HCT116 (cell line): ENCODE results near the gene CARMIL1.

ENCODE experiments used
- CEBPB ChIP-seq: IDR thresholded peaks from 2 replicates; pipeline ENCODE4 v1.6.1; 2012; ENCODE audit warnings: low read depth
- CTCF ChIP-seq, 3 experiments: fragments of 200-600 bp in 1 of 3; sonication (generic) in 1 of 3; IDR thresholded peaks in 2 of 3; conservative IDR thresholded peaks in 1 of 3; 2 replicates each; pipeline ENCODE4 v1.5.1; 2012 to 2017; ENCODE audit warnings: low read depth in 2 of 3, low read length in 2 of 3, antibody characterized with exemption in 1 of 3, borderline replicate concordance in 1 of 3, control low read depth in 1 of 3, mild to moderate bottlenecking in 1 of 3, mixed read lengths in 1 of 3, mixed run types in 1 of 3, moderate library complexity in 1 of 3; ENCODE audit not compliant: insufficient read depth in 1 of 3
- EZH2 ChIP-seq: fragments of 200-600 bp; sonication (generic); IDR thresholded peaks from 2 replicates; pipeline ENCODE4 v1.6.1; 2017; ENCODE audit warnings: antibody characterized with exemption, mixed run types
- POLR2AphosphoS5 ChIP-seq: IDR thresholded peaks from 2 replicates; pipeline ENCODE4 v1.6.1; 2011; ENCODE audit warnings: mild to moderate bottlenecking, low read depth, low read length, moderate library complexity
- REST ChIP-seq: IDR thresholded peaks from 2 replicates; pipeline ENCODE4 v1.6.1; 2012; ENCODE audit warnings: low read depth
- SIN3A ChIP-seq: IDR thresholded peaks from 2 replicates; pipeline ENCODE4 v1.6.1; 2012; ENCODE audit warnings: low read depth
- TCF7L2 ChIP-seq: IDR thresholded peaks from 2 replicates; pipeline ENCODE4 v1.7.0; 2011; ENCODE audit warnings: borderline replicate concordance, inconsistent platforms; ENCODE audit not compliant: insufficient read depth, insufficient read length; ENCODE audit errors: extremely low read depth
- ZNF274 ChIP-seq: fragments of 200-500 bp; sonication (Bioruptor generic); IDR thresholded peaks from 2 replicates; pipeline ENCODE4 v1.6.1; 2014; ENCODE audit warnings: mild to moderate bottlenecking, low read depth, low read length, inconsistent platforms

- TF ChIP-seq POLR2AphosphoS5 (no peak), REST (no peak), CTCF (IDR thresholded peaks at IDR 0.05 in 2 of 3, conservative IDR thresholded peaks at IDR 0.05 in 1 of 3; ENCODE audit: borderline replicate concordance in 1 of 3, insufficient read depth in 1 of 3, low read depth in 2 of 3, low read length in 2 of 3) (no peak), EZH2 (no peak), SIN3A (no peak), ZNF274 (no peak), CEBPB (no peak), TCF7L2 (no peak)
These were observed 50.8 kb downstream of the CARMIL1 start for GRCh38 chr6:25329982-25330381.
